Stimulated activated CD8-positive, alpha-beta memory T cell treated with anti-CD3 and anti-CD28 coated beads, Interleukin-12 subunit alpha, Interleukin-12 subunit beta, amount 100 ng/mL, for 1 hour (primary cell): Measurements from ENCODE around the gene ADAMTS16.

Source experiments
- DNase-seq: peaks from one replicate; pipeline ENCODE4 v3.0.0-alpha.2; 2020; ENCODE audit warnings: low read depth

Gene ADAMTS16

GRCh38 chr5:5315068-5315980 lies 175.2 kb downstream of the ADAMTS16 start:
- no peak for DNase-seq

DNA sequence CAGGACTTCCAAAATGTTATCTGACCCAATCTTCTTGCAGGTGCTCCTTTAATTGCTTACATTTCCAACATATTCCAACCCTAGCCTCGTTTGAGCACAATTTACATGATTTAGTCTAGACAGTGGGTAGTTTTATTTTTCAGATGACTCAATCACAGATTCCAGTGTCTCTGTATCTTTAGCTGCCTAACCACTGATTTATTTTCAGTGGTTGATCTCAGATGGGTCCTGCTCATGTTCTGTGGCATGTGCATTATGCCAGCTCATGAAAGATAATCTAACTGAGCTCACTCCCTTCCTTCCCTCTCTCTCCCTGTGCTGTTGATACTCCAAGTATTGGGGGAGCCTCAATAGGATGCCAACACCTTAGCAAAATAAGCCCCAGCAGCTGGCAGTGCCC lies 176.2 kb downstream of the ADAMTS16 start:
- DNase-seq, result no peak

GRCh38 chr5:5317976-5318375 lies 177.8 kb downstream of the ADAMTS16 start:
- no peak for DNase-seq

GRCh38 chr5:5318426-5319190 lies 178.5 kb downstream of the ADAMTS16 start:
- DNase-seq, result no peak

- no peak for DNase-seq
Observed at GRCh38 chr5:5320062-5320805, 180.1 kb downstream of the ADAMTS16 start.

GRCh38 chr5:5321137-5321536 lies 181.0 kb downstream of the ADAMTS16 start:
- DNase-seq, result no peak

DNA sequence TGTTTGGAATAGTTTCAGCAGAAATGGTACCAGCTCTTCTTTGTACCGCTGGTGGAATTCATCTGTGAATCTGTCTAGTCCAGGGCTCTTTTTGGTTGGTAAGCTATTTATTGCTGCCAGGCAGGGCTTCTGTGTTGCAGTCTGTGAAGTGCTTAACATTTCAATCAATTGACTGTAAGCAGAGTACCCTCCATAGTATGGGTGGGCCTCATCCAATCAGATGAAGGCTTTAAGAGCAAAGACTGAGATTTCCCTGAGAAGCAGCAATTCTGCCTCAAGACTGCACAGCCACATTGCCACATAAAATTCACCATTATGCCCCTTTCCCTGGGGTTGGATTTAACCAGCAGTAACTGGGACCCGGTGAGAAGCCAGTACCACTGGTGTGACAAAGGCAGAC lies 183.4 kb downstream of the ADAMTS16 start:
- DNase-seq, result no peak

DNA sequence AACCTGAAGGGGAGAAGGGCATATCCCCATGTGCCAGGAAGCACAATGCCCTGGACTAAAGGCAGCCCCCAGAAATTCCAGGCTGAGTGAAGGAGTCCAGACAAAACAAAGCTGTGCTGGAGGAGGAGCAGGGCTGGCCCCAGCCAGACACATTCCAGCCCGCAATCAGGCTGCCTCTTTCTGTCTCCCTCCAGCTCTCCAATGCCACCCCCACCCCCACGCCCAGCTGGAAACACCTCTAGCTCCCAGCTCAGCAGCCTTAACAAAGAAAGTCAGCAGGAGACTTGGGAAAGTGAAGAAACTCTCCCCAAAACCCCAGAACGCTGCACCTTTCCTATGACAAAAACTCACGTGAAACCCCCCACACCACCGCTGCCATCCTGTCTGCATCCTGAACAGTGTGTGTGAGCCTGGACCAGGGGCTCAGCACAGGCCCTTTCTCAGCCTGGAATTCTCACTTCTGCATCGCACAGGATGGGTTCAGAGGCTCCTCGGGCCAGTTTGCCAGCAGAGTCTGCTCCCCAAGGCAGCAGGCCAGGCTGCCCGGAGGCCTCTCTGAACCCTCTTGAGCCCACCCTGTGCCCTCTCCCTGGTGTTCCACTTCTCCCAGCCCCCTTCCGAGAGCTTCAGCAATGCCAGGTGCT lies 186.1 kb downstream of the ADAMTS16 start:
- DNase-seq, result no peak

- DNase-seq, result no peak
Observed at GRCh38 chr5:5327126-5327525, 187.0 kb downstream of the ADAMTS16 start.

DNA sequence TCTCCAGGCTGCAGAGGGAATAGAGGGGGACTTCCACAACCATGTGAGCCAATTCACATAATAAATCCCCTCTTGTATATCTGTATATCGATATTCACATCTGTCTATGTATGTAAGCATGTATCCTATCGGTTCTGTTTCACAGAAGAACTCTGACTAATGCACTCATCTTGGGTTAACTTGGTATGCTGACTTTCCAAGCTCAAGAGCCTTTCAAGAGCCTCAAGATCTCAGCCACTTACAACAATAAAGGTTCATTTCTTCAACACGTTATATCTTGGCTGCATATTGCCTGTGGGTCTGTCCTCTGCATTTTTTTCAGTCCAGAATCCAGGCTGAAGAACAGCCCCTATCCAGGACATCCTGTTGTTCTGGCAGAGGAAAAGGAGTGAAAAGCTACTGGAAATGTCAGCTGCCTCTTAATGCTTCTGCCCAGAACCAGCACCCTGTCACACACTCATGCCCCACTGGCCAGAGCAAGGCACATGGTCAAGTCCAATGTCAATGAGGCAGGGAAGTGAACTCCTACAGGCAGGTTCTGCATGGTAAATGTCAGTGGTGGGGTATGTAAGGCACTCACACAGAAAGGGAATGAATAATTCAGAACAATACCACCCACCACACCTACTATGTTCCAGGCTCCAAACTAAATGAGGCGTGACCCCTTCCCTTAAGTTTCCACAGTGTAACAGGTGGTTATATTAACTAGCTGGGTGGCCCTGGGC lies 190.8 kb downstream of the ADAMTS16 start:
- DNase-seq, result no peak

- DNase-seq, result no peak
Observed at GRCh38 chr5:5331848-5332247, 191.7 kb downstream of the ADAMTS16 start.

DNA sequence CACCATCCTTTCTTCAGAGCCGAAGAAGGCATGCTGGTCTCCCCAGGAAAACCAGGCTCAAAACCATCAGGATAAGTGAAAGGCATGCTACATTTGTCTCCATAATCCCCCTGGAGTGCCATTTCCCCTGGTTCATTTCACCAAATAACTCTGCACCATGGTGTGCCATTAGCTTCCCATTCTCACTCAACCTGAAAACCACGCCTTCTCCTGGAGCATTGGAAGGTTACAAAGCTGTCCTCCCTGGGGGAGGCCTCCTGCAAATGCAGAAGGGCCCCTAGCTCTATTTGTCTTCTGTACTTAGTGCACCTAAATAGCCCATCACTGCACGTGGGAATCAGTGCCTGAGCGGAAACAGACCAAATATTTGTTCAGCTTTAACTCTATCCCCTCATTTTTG lies 192.2 kb downstream of the ADAMTS16 start:
- no peak for DNase-seq

DNA sequence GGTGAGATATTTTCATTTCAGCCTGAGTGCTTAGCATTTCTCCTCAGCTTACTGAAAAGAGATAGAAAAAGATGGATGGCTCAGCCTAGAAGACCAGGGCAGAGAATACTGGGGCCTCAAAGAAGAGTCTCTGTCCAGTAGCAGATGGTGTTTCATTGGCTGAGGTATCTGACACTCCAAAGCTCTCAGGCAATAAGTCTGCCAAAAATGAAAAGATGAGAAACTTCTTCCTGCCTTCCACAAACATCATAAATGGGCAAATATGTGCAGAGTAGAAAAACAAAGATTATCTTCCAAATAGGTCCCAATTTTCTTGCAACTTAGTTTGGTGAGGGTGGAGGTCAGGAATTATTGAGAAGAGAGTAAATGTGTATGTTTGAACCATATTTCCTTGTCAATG lies 195.0 kb downstream of the ADAMTS16 start:
- DNase-seq, result no peak

GRCh38 chr5:5335700-5336264 lies 195.7 kb downstream of the ADAMTS16 start:
- no peak for DNase-seq

DNA sequence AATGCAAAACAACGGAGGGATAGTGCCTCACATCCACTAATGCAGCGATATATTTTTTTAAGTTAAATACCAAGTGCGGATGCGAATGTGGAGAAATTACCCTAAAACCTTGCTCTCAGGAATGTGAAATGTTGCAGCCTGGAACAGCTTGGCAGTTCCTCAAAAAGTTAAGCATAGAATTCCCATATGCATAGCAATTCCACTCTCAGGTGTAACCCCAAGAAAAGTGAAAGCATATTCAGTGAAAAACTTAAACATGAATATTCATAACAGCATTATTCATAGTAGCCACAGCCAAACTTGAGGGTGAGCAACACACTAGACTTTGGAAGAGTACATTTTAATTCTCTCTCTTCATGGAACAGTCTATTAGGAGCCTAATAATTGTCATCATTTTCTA lies 199.1 kb downstream of the ADAMTS16 start:
- no peak for DNase-seq

GRCh38 chr5:5340206-5340729 lies 200.1 kb downstream of the ADAMTS16 start:
- no peak for DNase-seq

DNA sequence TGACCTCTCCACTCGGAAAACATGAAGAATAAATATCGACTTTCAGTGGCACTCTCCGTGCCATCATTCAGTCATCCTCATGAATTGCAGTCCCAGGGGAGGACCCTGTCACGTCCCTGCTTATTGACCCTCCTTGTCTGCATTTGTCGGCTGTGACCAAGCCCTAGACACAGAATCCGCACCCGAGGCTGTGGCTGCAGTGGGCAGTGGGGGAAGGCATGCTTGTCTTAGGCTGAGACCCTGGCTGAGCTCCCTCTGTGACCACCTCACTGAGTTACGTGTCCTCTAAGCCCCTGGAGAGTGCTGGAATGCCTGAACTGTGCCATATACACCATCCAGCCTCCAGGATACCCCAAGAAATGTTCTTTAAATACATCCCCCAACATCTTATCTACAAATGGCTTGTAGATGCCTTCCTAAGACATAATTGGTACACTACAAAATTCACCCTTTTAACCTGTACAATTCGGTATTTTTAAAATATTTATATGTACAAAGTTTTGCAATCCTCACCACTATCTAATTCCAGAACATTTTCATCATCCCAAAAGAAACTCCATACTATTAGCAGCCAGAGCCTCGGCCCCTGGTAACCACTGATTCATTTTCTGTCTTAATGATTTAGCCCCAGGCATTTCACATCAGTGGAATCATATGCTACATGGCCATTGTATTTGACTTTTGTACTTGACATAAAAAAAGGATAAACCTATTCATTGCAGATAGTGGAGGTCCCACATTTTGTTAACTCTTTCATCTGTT lies 201.6 kb downstream of the ADAMTS16 start:
- DNase-seq, result no peak

DNA sequence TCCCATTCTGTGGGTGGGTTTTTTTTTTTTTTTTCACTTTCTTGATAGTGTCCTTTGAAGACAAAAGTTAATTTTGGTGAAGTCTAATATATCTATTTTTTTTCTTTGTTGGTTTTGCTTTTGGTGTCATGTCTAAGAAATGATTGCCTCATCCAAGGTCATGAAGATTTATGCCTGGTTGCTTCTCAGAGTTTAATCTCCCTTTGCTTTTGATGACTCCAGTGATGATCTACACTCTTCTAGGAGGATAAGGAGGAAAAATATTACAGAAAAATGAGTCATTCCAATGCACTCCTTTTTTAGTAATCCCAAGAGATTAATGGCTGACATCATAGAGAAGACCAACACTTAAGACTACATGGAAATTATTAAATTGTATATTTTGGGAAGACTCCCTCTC lies 202.7 kb downstream of the ADAMTS16 start:
- DNase-seq, result no peak

- no peak for DNase-seq
Observed at GRCh38 chr5:5343568-5343967, 203.4 kb downstream of the ADAMTS16 start.

GRCh38 chr5:5344051-5344571 lies 204.0 kb downstream of the ADAMTS16 start:
- no peak for DNase-seq
